HG03378 (cell line): ENCODE data around the gene SLC12A4.

Experiments used
- ATAC-seq: cut with Tn5 transposase; IDR thresholded peaks from one replicate; pipeline ENCODE4 v1.9.1; 2021; ENCODE audit warnings: mild to moderate bottlenecking, moderate library complexity; ENCODE audit not compliant: unreplicated experiment

SLC12A4 gene

GRCh38 chr16:67963662-67964321 is 4.6 kb downstream of the SLC12A4 start:
- ATAC-seq: no peak

GRCh38 chr16:67963292-67963661 is 5.2 kb downstream of the SLC12A4 start:
- ATAC-seq: no peak

- ATAC-seq: no peak
These were observed 6.3 kb downstream of the SLC12A4 start for GRCh38 chr16:67962135-67962534.

DNA sequence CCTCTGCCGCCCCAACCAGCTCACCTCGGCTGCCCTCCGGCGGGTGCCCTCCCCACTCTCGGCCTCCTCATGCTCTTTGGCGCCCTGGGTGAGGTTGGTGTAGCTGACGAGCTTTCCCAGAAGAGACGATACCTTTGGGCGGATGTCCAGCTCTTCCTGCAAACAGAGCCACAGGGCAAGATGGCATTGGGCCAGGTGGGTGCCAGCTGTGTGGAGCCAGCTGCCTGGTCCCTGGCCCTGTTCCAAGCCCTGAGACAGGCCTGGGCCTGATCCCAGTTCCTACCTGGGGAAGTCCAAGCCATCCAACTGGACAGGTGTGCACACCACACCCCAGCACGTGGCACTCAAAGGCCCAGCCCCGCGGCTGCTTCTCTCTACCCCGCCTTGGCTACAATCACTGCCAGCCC is 6.9 kb downstream of the SLC12A4 start:
- ATAC-seq: no peak

DNA sequence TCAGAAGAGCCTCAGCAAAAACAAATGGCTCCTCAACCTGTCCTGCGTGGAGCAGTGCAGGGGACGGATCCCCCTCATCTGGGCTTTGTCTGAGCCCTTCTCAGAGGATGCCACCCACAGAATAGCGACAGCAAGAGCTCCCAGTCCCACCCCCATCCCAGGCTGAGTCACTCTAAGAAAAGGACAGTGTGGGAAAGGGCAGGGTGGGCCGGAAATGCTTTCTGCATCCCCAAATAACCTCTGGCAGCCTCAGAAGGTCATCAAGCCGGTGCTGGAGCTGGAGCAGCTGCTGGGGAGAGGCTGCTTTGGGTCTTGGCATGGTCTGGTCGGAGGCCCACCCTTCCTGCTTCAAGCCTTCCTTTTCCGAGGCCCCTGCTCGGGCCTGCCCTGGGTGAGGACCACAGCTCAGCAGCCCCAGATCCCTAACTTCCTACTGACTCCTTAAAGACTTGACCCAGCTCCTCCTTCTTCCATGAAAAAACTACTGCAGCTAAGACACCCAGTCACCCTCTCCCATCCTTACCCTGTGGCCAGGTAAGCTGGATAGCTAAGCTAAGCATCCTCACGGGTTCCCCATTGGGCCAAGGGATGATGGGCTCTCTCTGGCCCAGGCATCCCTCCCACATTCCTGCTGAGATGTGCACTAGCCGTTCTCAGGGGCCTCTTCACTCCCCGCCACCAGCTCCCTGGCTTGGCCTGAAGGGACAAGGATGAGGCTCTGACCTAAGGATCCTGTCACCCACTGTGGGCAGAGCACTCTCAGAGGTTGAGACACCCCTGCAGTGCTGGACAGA is 8.7 kb downstream of the SLC12A4 start:
- no peak for ATAC-seq

DNA sequence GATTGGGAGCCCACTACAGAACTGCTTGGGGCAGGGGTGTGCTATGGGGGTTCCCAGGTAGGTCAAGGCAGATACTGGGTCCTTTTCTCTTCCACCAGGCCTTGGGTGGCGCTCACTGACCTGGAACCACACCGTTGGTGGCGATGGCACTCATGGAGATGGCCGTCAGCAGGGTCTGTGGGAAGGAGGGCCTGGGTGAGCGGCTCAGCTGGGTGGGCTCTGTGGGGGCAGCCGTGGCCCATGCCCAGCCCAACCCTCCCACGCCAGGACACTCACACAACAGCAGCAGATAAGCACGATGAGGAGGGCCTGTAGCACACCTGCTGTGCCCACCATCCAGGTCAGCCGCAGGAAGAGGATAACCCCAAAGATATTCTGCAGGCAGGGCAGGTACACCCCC is 10.8 kb downstream of the SLC12A4 start:
- ATAC-seq: no peak

- ATAC-seq: no peak
These were observed 13.8 kb downstream of the SLC12A4 start for GRCh38 chr16:67954421-67955196.

DNA sequence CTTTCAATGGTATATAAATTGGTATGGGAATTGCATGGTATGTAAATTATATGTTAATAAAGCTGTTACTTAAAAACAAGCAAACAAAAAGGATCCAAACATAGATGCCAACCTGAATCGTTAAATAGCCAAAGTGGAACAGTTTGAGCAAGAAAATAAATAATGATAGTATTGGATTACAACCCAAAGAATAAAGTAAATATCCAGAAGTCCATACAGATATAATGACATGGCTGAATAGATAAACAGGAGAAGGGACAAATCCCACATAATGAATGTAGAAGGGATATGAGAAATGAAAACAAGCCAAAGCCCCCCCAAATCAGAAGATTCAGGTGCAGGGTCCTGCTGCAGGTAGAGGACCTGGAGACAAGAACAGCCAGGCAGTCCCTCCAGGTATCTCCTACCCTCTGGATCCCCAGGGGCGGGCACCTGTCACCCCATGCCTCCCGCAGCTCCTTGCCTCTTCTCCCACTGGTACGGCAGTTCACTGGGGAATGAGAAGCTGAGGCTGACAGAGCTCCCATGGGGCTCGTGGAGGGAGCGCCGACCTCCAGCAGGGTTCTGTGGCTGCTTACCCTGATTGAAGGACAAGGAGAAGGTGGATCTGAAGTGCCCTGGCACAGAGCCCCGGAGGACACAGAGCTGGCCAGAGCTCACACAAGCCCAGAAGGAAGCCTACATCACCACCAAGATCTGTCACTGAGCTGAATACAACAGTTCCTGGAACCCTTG is 14.6 kb downstream of the SLC12A4 start:
- no peak for ATAC-seq

DNA sequence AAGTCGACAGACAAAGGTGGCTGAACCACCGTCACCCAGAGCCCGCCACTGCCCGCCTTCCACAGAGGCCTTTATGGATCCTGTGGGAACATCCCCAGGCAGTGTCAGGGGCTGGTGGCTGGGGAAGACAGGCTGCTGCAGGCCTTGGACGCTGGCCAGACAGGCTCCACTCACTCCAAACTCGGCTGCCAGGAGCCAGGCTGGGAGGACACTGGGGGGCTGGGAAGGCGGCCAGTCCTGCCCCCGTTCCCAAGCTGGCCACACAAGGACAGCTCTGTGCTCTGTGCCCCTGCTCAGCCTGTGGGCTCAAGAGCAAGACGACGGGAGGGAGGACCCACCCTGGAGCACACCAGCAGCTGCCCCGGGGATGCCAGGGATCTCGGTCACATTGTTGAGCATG is 17.0 kb downstream of the SLC12A4 start:
- no peak for ATAC-seq

- no peak for ATAC-seq
These were observed 18.0 kb downstream of the SLC12A4 start for GRCh38 chr16:67950335-67950843.

GRCh38 chr16:67949645-67950044 is 18.8 kb downstream of the SLC12A4 start:
- no peak for ATAC-seq

- no peak for ATAC-seq
These were observed 20.4 kb downstream of the SLC12A4 start for GRCh38 chr16:67948015-67948414.

- ATAC-seq: no peak
These were observed 21.4 kb downstream of the SLC12A4 start for GRCh38 chr16:67946966-67947558.

DNA sequence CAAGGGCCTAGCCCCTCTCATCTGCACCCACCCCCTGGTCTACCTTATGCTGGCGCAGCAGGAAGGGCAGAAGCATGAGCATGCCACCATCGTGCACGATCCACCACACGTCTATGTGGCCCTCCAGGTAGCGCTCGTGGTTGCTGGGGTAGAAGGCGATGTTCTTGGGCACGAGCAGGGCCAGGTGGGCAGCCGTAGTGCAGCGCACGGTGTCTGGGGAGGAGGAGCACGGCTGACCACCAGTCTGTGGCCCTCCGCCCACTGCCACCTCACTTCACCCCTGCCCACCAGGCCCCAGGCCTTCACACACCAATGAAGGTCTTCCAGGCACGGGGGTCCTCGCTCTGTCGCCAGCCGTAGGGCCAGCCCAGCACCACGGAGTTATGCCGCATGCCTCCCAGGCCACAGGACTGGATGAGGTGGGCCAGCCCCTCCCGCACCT is 22.3 kb downstream of the SLC12A4 start:
- no peak for ATAC-seq

GRCh38 chr16:67945392-67945933 is 23.0 kb downstream of the SLC12A4 start:
- no peak for ATAC-seq

- no peak for ATAC-seq
These were observed 23.6 kb downstream of the SLC12A4 start for GRCh38 chr16:67944690-67945391.

DNA sequence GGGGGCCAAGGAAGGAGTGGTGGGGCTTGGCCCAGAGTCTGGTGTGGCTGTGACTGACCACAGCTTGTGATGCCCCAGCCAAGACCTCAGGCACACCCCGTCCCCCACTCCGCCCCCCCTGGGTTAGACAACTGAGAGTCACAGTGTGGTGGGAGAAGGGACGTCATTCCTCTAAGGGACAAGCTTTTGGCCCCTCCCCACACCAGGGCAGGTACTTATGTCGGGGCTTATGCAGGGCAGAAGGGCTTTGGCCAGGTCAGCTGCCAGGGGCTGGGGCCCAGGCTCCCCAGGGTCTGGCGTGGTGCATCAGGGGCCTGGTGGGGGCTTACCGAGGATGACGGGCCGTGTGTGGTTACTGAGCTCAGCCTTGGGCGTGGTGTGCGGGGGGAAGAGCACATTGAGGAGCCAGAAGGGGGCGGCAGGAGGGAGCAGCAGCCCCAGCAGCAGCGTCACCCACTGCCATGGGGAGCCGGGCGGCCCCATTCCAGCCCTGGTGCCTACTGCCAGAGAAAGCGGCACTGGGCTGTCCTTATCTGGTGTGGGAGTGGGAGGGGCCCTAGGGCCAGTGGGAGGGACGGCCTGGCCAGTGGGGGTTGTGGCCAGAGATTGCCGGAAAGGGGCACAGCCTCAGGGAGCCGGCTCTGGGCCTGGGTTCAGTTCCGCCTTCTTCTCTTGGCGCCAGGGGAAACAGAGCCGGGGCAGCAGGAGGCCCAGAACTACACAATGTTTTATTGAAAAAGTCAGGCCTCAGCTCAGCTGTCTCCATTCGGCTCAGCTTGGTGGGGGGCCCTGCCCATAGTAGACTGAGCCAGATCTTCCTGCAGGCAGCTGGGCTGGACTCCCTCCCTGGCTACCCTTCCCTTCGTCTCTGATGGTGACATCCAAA is 24.6 kb downstream of the SLC12A4 start, which contains the start of gene LCAT:
TSS of gene LCAT (minus strand) at position 502 of the 886 bp plus-strand sequence. CDS start at position 483, 19 bp downstream.
- ATAC-seq: no peak

- no peak for ATAC-seq
These were observed 25.2 kb downstream of the SLC12A4 start for GRCh38 chr16:67943256-67943618.
